ENCODE results near the gene GRID2.

DNA sequence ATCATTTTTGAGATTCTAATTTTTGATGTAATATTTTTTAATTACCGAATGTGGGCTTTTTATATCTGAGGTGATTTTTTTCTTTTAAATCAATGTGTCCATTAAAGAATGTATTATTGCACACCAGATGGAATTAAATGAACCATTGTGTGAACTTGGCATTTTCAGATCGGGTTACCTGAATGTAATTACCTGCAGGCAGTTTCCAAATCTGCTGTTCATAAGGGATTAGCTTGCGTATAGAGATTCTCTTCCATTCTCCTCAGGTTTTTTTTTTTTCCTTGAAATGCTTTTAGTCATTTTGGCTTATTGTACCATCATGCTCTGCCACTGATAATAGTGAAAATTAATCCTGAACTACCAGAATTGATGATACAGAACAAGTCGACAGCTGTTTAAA is 1013.3 kb downstream of the GRID2 start:
- TF ChIP-seq, protein P1, sequence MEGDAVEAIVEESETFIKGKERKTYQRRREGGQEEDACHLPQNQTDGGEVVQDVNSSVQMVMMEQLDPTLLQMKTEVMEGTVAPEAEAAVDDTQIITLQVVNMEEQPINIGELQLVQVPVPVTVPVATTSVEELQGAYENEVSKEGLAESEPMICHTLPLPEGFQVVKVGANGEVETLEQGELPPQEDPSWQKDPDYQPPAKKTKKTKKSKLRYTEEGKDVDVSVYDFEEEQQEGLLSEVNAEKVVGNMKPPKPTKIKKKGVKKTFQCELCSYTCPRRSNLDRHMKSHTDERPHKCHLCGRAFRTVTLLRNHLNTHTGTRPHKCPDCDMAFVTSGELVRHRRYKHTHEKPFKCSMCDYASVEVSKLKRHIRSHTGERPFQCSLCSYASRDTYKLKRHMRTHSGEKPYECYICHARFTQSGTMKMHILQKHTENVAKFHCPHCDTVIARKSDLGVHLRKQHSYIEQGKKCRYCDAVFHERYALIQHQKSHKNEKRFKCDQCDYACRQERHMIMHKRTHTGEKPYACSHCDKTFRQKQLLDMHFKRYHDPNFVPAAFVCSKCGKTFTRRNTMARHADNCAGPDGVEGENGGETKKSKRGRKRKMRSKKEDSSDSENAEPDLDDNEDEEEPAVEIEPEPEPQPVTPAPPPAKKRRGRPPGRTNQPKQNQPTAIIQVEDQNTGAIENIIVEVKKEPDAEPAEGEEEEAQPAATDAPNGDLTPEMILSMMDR (IDR thresholded peaks at IDR 0.05), result no peak
- no peak for TF ChIP-seq EP300 (IDR thresholded peaks at IDR 0.05; ENCODE audit: low read depth)

Measured in transverse colon (tissue), 3 donors.